GM18507 (cell line): ENCODE results near the gene IFNL3.
"Not testable (repeated sequence)": the region's sequence is repeated elsewhere in the genome, so short reads cannot be mapped to it uniquely, and the experiment has no call there.

Experiments
- DNase-seq: peaks from one replicate; pipeline ENCODE4 v3.0.0; 2011; ENCODE audit warnings: low read depth; ENCODE audit not compliant: insufficient read length; ENCODE audit errors: extremely low spot score
- FAIRE-seq: peaks from 2 replicates; lab custom pipeline; 2011; peaks lifted over from hg19 to GRCh38; lab: Jason Lieb, UNC

IFNL3 gene

GRCh38 chr19:39224910-39225309 lies 19.9 kb downstream of the IFNL3 start:
- no peak for DNase-seq
- FAIRE-seq: no peak

DNA sequence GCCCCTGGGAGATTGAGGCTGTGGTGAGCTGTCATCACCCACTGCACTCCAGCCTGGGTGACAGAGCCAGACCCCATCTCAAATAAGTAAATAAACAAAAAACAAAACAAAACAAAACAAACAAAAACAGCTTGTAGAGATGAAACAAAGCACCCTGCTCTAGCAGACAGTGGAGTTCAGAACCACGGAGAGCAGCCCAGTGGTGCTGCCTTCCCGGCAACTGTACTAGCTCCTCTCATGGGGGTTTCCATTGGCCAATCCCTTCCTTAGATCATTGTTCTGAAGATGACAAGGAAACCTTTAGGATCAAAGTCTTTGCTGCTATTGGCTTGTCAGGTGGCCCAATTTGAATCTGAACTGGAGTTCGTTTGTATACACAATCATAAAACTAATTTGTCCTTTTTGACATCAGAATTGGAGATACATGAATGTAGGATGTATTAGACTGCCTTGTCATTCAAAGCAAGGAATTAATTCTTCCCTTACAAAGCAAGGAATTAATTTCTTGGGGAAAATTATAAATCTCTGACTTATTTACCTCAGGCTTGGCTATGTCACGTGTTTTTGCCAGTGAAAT lies 21.0 kb downstream of the IFNL3 start:
- no peak for FAIRE-seq
- no peak for DNase-seq

- FAIRE-seq, DNase-seq: not testable (repeated sequence)
Measured at GRCh38 chr19:39219108-39219507, 25.7 kb downstream of the IFNL3 start.

DNA sequence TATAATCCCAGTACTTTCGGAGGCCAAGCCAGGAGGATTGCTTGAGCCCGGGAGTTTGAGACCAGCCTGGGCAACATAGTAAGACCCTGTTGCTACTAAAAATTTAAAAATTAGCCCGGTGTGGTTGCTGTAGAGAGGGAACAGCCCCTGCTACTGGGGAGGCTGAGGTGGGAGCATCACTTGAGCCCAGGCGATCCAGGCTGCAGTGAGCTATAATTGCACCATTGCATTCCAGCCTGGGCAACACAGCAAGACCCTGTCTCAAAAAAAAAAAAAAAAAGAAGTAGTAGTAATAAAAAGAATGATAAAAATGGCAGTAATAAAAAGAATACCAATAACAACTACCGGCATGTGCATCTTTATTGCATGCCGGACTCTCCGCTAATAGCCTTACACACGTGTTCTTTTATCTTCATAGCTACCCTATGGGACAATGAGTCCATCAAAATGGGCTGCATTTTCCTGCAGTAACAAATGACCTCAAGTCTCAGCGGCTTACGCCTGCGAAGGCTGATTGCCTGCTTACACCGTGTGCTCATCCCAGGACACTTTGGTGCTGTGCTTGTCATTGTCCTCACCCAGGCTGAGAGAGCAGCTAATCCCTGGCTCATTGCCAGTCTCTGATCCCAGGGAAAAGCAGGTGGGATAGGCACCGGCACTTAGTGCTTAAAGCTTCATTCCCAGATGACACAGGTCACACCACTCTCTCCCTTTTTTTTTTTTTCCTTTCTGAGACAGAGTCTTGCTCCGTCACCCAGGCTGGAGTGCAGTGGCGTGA lies 26.4 kb downstream of the IFNL3 start:
- no peak for FAIRE-seq
- no peak for DNase-seq

GRCh38 chr19:39217094-39217493 lies 27.7 kb downstream of the IFNL3 start:
- DNase-seq: no peak
- no peak for FAIRE-seq

DNA sequence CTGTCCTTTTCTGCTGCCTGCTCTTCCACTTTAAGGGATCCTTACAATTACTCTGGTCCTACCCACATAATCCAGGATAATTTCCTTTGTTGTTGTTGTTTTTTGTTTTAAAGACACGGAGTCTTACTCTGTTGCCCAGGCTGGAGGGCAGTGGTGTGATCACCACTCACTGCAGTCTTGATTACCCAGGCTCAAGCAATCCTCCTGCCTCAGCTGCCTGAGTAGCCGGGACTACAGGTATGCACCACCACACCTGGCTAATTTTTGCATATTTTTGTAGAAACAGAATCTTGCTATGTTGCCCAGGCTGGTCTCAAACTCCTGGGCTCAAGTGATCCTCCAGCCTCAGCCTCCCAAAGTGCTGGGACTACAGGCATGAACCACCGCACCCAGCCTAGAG lies 29.5 kb downstream of the IFNL3 start:
- DNase-seq, FAIRE-seq: not testable (repeated sequence)

GRCh38 chr19:39212375-39212742 lies 32.4 kb downstream of the IFNL3 start:
- DNase-seq (no peak), FAIRE-seq (no peak)

- DNase-seq: no peak
- FAIRE-seq: no peak
Measured at GRCh38 chr19:39211731-39212374, 33.0 kb downstream of the IFNL3 start.

- FAIRE-seq (no peak), DNase-seq (no peak)
Measured at GRCh38 chr19:39209196-39209595, 35.6 kb downstream of the IFNL3 start.

- no peak for DNase-seq
- FAIRE-seq: no peak
Measured at GRCh38 chr19:39208175-39208795, 36.5 kb downstream of the IFNL3 start.

- DNase-seq (no peak), FAIRE-seq (no peak)
Measured at GRCh38 chr19:39207293-39207836, 37.4 kb downstream of the IFNL3 start.

DNA sequence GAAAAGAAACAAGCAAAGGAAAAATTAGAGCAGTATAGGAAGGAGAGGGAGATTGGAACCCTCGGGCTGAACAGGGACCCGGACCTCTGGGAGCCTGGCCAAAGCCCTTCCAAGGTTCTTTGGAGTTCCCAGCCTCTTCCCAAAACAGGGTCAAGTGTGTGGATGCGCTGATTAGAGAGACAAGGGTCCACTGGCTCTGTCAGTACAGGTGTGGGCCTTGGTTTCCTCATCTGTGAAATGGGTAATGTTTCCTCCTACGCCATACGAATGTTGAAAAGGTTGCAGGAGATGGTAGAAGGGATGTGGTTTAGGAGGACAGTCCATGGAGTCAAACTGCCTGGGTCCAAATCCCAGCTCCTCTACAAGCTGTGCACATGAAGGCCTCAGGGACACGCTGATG lies 38.7 kb downstream of the IFNL3 start:
- DNase-seq: no peak
- no peak for FAIRE-seq

DNA sequence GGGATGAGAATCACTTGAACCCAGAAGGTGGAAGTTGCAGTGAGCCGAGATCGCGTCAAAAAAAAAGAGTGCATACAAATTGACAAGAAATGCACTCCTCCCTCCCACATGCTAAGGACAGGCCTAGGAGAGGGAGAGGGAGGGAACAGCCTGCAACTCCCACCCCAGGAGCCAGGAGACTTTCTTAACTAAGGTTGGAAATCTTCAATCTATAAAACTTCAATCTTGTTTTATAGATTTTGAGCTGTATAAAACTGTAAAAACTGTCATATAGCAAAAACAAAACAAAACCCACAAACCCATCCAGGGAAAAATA lies 39.4 kb downstream of the IFNL3 start:
- no peak for FAIRE-seq

DNA sequence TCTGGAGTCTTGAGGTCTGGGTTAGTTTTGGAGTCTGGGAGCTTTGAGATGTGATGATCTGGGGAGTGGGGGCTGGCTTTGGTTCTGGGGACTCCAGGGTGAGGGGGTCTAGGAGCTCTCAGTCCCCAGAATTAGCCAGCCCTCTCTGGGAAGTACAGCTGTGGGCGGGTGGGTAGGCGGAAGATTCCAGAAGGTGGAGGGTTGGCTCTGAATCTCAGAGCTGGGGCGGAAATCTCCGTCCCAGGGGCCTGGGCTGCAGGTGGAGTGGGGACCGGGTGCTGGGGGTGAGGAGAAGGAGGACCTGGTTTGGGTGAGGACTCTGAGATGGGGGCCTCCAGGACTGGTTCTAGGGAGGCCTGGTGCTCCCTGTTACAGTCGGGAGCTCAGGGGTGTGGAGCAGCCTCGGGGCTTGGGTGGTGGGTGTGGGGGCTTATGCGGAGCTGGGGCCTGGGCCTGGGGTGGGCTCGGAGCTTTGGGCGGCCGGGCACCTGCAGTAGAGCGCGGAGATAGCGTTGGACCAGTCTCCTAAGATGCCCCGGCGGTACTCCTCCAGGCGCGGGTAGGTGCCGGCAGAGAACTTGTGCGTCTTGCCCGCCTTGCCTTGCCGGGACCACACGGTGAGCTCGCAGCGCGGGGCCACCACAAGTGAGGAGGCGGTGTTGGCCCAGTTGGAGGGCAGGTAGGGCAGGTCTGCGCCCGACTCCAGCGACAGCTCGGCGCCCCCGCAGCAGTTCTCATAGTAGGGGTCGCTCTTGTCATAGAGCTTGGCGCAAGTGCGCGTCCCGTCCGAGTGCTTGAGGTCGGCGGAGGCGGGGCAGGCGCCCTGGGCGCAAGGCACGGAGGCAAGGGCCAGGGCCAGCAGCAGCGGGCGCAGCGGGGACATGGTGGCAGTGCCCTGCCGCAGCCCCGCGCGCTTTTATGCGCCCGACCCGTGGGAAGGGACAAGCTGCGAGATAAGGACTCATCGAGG lies 41.1 kb downstream of the IFNL3 start, which contains the start of gene SYCN:
SYCN (minus strand) TSS at position 892 of the 970 bp plus-strand sequence; CDS start at position 883, 9 bp downstream.
- no peak for DNase-seq
- no peak for FAIRE-seq

More for the DNA sequence above, 39.4 kb downstream of the IFNL3 start:
- no peak for DNase-seq

GRCh38 chr19:39202998-39203355 lies 41.8 kb downstream of the IFNL3 start:
- FAIRE-seq (no peak), DNase-seq (no peak)

- DNase-seq (no peak), FAIRE-seq (no peak)
Measured at GRCh38 chr19:39200803-39201115, 44.0 kb downstream of the IFNL3 start.

DNA sequence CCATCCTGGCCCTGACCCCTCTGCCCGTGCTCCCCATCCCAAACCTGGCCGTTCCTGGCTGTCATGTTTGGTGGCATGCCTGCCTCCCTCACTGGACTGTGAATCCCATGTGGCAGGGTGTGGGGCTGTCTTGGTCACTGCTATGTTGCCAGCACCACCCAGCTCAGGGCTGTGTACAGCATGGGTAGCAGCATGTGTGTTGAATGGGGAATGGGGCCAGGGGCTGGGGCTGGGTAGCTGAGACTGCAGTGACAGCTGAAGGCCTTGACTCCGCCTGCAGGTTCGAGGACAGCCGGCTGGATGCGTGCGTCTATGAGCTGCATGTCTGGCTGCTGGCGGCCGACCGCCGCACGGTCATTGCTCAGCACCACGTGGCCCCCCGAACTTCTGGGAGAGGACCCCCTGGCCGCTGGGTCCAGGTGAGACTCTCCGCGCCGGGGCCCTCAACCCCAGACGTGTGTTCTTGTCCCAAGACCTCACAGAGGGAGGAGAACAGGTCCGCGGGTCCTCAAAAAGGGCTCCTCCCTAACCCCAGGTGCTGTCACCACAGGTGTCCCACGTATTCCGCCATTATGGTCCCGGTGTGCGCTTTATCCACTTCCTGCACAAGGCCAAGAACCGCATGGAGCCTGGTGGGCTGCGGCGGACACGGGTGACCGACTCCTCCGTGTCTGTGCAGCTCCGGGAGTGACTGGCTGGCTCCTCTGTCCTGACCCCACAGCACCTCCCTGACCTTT lies 44.6 kb downstream of the IFNL3 start:
- DNase-seq: no peak
- FAIRE-seq: no peak

DNA sequence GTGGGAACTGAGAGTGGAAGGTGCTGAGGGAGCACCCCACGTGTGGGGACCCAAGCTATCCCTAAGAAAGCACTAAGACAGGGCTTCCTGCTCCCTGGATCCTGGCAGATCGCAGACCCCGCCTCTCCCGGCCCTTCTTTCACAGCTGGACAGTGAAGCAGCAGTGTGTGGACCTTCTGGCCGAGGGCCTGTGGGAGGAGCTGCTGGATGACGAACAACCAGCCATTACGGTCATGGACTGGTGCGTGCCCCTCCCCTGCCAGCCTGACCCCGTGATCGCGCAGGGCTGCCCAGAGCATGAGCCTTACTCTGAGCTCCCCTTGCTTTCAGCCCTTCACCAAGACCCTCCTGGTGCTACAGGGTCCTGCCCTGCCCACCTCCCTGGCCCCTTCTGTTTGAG lies 45.8 kb downstream of the IFNL3 start:
- FAIRE-seq (no peak), DNase-seq (no peak)

- DNase-seq (no peak), FAIRE-seq (no peak)
Measured at GRCh38 chr19:39197808-39198207, 47.0 kb downstream of the IFNL3 start.
